Epidermal melanocyte (primary cell): ENCODE results near the gene TNFRSF21.
"Not testable (repeated sequence)": the region's sequence is repeated elsewhere in the genome, so short reads cannot be mapped to it uniquely, and the experiment has no call there.

Experiments
- DNase-seq: peaks from one replicate; pipeline ENCODE4 v3.0.0; 2011; ENCODE audit warnings: low spot score; ENCODE audit not compliant: insufficient read length

The TNFRSF21 gene

DNA sequence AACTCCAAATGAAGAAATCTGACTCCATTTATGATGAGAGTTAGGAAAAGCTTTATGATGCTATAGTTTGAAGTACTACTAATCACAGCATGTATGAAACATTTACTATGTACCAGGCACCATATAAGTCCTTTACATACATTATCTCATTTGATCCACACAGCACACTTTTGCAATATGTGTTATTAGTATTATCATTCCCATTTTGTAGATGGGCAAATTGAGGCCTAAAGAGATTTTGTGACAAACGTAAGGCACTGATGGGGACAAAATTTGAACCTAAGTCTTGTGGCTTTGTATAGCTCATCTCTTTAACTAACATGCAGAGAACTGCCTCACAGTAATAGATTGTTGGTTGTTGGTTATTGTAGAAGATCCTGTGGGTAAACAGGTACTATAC, 14.2 kb upstream of the TNFRSF21 start:
- no peak for DNase-seq

DNA sequence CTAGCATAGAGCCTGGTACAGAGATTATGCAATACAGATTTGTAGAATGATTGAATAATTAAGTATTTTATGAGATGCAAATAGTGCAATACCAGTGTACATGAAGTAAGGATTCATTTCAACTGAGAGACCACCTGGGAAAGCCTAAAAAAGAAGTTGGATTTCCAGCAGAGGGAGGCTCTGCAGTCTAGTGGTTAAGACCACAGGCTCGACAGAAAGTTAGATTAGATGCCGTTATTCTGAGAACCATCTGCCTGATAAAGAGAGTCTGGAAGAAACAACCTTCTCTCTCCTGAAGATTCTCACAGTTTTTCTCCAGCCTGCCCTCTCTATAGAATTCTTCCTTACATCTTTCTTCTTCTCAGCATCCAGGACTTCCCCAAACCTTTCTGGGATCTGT, 13.6 kb upstream of the TNFRSF21 start:
- DNase-seq, result no peak

- no peak for DNase-seq
These were observed 11.9 kb upstream of the TNFRSF21 start for GRCh38 chr6:47321577-47321976.

DNA sequence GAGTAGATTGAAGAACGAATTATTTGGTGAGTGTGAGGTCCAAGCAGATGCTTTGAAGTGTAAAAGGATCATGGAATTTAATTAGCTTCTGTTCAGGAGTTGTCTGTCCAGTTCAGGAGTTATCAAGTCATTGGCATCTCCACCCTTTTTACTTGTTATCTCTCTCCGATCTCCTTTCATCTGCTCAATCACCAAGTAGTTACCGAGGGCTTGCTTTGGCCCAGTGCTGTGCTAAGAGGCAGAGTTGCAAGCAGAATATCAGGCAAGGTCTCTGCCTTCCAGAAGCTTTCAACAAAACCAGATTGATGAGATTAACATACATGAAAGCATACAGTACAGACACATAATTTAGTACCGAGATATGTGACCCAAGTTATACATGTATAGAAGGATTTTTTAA, 10.2 kb upstream of the TNFRSF21 start:
- no peak for DNase-seq

DNA sequence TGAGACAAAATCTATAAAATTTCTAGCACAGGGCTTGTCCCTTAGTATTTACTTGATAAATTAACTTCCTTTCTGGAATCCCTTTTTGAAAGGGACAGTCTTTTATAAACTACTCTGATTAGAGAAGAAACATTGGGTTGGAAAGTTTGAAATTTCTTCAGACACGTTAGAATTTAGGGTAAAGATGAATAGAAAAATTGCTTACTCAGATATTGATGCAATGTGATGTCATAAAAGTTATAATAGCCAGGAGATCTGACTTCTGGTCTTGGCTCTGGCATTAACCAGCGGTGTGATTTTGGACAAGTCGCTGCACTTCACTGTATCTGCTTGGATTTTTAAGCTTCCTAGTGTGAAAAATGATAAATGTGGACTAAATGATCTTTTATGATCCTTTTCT, 9.7 kb upstream of the TNFRSF21 start:
- DNase-seq, result no peak

DNA sequence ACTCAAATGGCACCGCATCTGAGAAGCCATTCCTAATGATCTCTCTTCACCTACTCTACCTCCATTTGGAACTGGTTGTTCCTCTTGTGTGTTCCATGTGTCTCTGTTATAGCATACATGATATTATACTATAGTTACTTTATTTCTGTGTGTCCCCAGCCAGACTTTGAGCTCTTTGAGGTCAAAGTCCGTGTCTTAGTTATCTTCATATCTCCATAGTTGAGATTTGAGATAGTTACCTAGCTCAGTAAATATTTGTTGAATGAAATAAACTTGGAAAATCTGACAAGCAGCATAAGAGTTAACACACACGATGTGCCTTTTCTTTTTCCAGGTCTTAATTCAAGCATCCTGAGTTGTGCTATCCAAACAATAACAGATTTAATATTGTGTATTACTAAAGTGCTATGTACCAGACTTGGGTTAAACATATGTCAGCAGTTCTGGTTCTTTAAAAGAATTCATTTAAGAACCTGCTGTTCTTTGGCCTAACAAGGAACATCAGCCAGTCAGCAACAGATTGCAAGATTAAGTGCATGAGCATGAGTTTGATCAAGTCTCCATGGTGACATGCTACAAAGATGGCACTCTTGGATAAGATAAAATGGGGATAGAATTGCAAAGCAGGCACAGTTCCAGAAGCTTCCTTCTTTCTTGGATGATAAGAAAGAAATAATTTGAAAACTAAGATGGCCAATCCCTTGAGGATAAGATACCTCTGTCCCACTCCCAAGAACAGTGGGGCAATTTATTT, 8.7 kb upstream of the TNFRSF21 start:
- DNase-seq, result no peak

- not testable (repeated sequence) for DNase-seq
These were observed 5.5 kb upstream of the TNFRSF21 start for GRCh38 chr6:47315181-47315580.

DNA sequence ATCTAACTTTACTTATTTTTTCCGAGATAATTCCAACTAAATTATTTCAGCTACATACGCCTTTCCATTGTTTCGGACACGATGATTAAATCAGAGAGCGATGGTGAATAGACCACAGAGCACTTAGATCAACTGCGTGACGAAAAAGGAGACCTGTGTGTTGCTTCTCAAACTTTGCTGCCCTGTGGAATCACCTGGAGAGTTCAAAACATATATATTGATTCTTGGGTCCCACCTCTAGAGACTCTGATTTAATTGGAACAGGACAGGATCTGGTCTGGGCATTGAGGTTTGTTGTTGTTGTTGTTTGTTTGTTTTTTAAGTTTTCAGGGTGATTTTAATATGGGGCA, 401 bp upstream of the TNFRSF21 start:
- DNase-seq, result no peak

DNA sequence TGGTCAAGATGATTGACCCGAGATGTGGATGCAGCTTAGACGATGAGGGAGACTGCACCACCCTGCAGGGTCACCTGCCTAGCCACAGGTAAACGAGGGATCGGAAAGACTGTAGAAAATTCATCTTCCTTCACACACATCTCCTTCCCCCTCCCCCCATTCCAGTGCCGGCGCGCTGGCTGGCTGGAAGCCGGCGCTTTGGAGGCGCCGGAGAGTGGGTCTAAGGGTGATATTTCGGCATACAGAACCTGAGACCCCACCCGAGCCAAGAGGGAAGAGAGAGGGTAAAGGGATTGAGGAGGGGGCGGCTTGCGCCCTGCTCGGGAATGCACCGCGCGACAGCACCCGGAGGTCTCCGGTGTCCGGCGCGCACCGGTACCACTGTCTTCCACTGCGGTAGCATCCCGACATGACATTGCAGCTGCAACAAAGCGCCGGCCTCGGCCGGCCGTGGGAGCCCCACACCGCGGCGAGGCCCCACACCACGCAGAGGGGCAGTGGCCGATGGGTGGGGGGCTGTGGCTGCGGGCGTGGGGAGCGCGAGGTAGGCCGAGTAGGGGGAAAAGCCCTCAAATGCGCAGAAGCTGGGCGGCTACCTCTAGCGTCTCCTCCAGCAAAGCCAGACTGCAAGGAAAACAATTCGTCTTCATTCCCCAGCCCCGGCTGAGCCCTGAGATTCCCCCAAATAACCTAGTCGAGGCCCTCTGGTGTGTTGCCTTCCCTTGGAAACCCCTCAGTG, 984 bp downstream of the TNFRSF21 start:
- no peak for DNase-seq

DNA sequence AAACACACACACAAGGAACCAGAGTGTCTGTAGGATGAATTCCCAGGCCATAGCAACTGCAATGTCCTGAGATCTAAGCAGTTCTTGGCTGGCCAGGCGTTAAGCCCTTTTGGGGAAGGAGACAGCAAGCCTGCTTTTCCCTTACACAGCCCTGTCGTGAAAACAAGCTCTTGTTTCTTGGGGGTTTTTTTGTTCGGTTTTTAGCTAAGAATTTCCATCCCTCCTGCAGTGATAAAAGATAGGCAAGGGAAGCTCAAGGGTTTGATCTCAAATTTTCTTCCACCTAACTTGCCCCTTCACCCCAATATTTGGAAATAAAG, 1.5 kb downstream of the TNFRSF21 start:
- DNase-seq, result no peak

DNA sequence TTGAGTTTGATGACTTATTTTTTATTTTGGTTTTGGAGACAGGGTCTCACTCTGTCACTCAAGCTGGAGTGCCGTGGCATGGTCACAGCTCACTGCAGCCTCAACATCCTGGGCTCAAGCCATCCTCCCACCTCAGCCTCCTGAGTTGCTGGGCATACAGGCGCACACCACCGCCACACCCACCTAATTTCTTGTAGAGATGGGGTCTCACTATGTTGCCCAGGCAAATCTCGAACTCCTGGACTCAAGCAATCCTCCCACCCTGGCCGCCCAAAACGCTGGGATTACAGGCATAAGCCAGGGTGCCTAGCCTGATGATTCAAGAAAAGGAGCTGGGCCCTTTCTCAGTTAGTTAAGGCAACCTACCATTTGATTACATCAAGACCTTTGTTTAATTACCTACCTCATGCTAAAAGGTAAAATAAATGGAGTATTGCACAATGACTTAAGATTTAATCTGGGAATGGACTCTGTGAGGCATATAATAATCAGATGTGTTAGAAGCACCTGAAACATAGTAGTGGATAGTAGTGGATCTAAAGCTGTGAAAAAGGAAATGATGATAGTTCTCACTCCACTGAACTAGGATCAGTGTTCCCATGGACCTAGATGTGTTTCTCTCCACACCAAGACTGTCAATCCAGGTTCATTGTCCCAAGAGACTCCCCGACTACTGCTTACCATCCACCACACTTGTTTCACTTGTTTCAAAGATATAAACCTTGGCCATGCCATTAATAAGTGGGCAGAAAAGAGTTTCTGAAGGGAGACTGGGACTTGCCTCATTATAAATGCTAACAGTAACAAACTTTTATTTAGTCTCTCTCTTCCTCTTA, 2.1 kb downstream of the TNFRSF21 start:
- no peak for DNase-seq

- DNase-seq, result no peak
These were observed 2.8 kb downstream of the TNFRSF21 start for GRCh38 chr6:47306887-47307286.

GRCh38 chr6:47303861-47304260, 5.8 kb downstream of the TNFRSF21 start:
- no peak for DNase-seq

DNA sequence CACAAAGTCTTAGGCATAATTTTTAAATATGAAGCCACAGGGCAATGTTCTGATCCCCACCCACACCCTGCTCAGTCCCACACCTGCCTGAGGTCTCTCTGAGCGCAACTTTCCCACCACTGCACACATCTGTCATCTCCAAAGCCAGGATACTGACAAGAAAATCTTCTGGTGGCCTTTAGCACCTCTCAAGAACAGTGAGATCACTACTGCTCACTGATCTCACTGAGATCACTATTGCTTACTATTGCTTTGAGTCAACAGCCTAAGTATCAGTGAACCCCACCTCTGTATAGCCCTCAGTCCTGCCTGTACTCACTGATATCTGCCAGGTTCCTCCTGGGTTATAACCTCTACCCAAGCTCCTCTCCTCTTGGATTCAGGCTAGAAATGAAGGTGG, 6.4 kb downstream of the TNFRSF21 start:
- no peak for DNase-seq

- DNase-seq, result no peak
These were observed 7.7 kb downstream of the TNFRSF21 start for GRCh38 chr6:47302043-47302442.

- DNase-seq, result no peak
These were observed 8.3 kb downstream of the TNFRSF21 start for GRCh38 chr6:47301441-47301840.

DNA sequence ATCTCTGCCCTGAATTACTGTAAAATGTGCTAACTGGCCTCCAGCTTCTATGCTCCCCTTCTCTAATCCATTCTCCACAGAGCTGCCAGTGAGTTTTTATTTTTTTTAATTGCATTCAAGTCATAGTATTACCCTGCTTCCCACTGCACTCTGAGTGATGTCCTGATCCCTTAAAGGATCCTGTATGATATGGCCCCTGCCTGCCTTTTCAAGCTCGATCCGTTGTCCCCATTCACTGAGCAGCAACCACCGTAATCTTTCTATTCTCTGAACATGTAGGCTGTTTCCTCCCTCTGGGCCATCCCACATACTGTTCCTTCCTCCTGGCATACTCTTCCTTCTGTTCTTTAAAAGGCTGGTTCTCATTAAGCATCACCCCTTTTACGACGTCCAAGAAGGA, 9.3 kb downstream of the TNFRSF21 start:
- DNase-seq, result no peak

GRCh38 chr6:47299965-47300364, 9.7 kb downstream of the TNFRSF21 start:
- no peak for DNase-seq

DNA sequence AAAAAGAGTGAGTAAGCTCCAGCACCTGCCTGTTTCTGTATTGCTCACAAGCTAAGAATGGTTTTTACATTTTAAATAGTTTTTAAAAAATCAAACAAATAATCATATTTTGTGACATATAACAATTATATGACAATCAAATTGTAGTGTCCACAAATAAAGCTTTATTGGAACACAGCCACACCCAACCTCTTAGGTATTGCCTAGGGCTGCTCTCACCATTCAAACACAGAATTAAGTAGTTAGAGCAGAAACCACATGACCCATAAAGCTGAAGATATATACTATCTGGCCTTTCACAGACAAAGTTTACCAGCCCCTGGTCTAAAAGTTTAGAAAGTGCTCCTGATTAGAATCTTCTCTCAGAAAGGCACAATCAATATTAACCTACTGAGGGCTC, 11.2 kb downstream of the TNFRSF21 start:
- no peak for DNase-seq

DNA sequence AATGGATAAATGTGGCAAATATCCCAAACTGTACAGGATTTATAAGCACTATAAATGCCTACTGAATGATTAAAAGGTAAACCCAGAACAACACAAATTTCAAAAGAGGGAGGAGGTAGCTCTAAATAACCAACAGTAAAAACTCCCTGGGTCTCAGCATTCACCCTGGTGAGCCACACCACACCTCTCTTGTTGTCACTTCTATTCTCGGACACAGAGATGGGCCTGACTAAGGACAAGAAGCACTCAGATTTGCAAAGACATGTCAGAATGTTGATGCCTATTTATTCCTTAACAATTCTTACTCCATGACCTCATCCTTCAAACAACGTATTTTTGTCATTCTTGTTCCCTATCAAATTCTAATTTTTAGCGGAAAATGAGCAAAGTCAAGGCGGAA, 14.7 kb downstream of the TNFRSF21 start:
- DNase-seq, result no peak

DNA sequence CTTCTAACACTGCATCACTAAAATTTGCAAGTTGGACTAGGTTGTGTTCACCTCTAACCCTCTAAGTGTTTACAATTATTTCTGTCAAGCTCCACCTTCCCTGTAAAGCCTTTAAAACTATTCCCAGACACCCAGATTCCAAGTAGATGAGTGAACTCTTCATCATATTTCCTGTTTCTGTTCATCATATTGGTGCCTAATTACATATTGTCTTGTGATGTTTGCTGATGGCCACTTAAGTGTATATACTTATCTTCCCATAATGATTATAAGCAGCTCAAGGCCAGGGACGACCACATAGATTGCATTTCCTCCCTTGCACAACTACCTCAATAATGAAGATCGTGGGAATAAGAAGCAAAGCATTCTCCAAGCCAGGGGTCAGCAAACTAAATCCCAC, 16.8 kb downstream of the TNFRSF21 start:
- DNase-seq, result no peak

GRCh38 chr6:47292027-47292426, 17.7 kb downstream of the TNFRSF21 start:
- no peak for DNase-seq
